HG03342 (cell line): Measurements from ENCODE around the gene ZNF853.
A peak's percentile ranks its signal among the peaks of the same experiment; 100 is the strongest.
"Not testable (repeated sequence)": the region's sequence is repeated elsewhere in the genome, so short reads cannot be mapped to it uniquely, and the experiment has no call there.

Source experiments
- ATAC-seq: cut with Tn5 transposase; IDR thresholded peaks from one replicate; pipeline ENCODE4 v1.9.1; 2021; ENCODE audit warnings: mild to moderate bottlenecking, moderate library complexity; ENCODE audit not compliant: unreplicated experiment

The ZNF853 gene

GRCh38 chr7:6614953-6615722 lies at the start of gene ZNF853:
Gene ZNF853 (plus strand): TSS chr7:6615610. CDS start chr7:6616175, 565 bp downstream.
- ATAC-seq: no peak

GRCh38 chr7:6565655-6566054 lies 49.8 kb upstream of the ZNF853 start:
- no peak for ATAC-seq

- ATAC-seq: no peak
Observed at GRCh38 chr7:6567886-6568285, 47.5 kb upstream of the ZNF853 start.

- ATAC-seq: no peak
Observed at GRCh38 chr7:6571160-6571779, 44.1 kb upstream of the ZNF853 start.

- no peak for ATAC-seq
Observed at GRCh38 chr7:6575281-6576023, 40.0 kb upstream of the ZNF853 start.

- no peak for ATAC-seq
Observed at GRCh38 chr7:6576024-6576866, 39.2 kb upstream of the ZNF853 start.

GRCh38 chr7:6576867-6577368 lies 38.5 kb upstream of the ZNF853 start:
- not testable (repeated sequence) for ATAC-seq

- peak; percentile 97 for ATAC-seq
Observed at GRCh38 chr7:6577369-6578113, 37.9 kb upstream of the ZNF853 start, which contains the start of gene ZDHHC4. Gene ZDHHC4 (plus strand): TSS chr7:6577454. CDS start chr7:6580562, 3,108 bp downstream.

GRCh38 chr7:6578114-6579084 lies 37.0 kb upstream of the ZNF853 start:
- no peak for ATAC-seq

- ATAC-seq: no peak
Observed at GRCh38 chr7:6579446-6579845, 36.0 kb upstream of the ZNF853 start.

- ATAC-seq: not testable (repeated sequence)
Observed at GRCh38 chr7:6585746-6586432, 29.5 kb upstream of the ZNF853 start.

- no peak for ATAC-seq
Observed at GRCh38 chr7:6588566-6588965, 26.8 kb upstream of the ZNF853 start.

GRCh38 chr7:6589151-6589828 lies 26.1 kb upstream of the ZNF853 start:
- ATAC-seq: no peak

- ATAC-seq: peak; percentile 80
Observed at GRCh38 chr7:6589829-6590644, 25.4 kb upstream of the ZNF853 start, which contains the start of gene INTS15. Gene INTS15 (plus strand): TSS chr7:6590021. CDS start chr7:6590284, 263 bp downstream.

GRCh38 chr7:6590645-6591110 lies 24.7 kb upstream of the ZNF853 start:
- peak; percentile 23 for ATAC-seq

GRCh38 chr7:6600093-6600492 lies 15.3 kb upstream of the ZNF853 start:
- ATAC-seq: no peak
